ENCODE measurements around the gene TADA2B.

DNA sequence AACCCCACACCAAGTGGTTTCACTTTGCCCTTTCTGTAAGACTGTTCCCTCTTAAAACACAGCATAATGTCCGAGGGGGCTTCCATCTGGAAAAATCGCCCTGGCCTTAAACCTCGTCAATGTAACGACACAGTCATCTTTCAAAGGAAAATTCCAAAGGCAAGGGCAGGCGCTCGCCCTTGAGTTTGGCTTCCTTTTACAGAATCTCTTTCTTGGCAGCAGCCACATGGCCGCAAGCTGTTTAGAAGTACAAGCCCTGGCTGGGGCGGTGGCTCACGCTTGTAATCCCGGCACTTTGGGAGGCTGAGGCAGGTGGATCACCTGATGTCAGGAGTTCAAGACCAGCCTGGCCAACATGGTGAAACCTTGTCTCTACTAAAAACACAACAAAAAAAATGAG, 51.7 kb downstream of the TADA2B start:
- TF ChIP-seq CTCF (conservative IDR thresholded peaks at IDR 0.05; ENCODE audit: low read depth, low read length) (no peak), EZH2 (IDR thresholded peaks at IDR 0.05; ENCODE audit: borderline replicate concordance, low read depth, low read length, poor library complexity, severe bottlenecking) (no peak)
